GM12874 (cell line): Measurements from ENCODE around the gene CBX4.

Experiments used
- TF ChIP-seq, protein P1 (sequence below): IDR thresholded peaks from 2 replicates; pipeline ENCODE4 v1.5.1; 2011; ENCODE audit warnings: low read depth, mild to moderate bottlenecking, control low read depth, low read length, moderate library complexity; ENCODE audit not compliant: insufficient read depth

CBX4 gene

DNA sequence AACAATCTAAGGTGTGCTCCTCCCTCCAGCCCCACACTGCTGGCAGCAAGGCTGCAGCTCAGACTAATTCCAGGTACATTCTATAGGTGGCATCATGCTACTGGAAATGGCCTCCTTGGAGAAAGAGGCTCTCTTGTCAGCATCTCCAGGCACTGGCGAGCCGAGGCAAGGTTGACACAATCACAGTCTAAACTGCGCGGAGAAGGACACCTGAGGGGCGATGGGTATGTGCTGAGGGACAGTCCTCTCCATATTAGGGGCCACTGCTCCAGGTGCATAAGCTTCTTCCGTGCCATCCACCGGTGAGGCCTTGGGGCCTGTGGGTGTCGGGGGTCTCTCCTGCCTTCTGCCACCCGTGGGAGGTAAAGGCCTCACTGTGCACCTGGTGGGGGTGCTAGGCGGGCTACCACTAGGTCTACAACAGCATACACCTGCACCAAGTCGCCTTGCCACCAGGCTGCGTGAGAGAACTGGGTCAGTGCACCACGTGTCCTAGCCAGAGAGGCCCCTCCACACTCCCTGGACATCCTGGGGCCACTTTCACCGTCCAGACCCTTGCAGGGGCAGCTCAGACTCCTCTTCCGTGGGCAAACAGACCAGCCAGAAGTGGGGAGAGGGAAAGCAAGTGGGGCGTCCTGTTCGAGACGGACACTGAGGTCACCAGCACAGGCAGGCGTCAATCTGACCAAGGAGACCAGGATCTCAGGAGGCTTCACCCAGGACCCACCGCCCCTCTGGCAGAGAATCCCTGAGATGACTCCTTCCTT is 30.3 kb downstream of the CBX4 start:
- TF ChIP-seq, protein P1, sequence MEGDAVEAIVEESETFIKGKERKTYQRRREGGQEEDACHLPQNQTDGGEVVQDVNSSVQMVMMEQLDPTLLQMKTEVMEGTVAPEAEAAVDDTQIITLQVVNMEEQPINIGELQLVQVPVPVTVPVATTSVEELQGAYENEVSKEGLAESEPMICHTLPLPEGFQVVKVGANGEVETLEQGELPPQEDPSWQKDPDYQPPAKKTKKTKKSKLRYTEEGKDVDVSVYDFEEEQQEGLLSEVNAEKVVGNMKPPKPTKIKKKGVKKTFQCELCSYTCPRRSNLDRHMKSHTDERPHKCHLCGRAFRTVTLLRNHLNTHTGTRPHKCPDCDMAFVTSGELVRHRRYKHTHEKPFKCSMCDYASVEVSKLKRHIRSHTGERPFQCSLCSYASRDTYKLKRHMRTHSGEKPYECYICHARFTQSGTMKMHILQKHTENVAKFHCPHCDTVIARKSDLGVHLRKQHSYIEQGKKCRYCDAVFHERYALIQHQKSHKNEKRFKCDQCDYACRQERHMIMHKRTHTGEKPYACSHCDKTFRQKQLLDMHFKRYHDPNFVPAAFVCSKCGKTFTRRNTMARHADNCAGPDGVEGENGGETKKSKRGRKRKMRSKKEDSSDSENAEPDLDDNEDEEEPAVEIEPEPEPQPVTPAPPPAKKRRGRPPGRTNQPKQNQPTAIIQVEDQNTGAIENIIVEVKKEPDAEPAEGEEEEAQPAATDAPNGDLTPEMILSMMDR = no peak

DNA sequence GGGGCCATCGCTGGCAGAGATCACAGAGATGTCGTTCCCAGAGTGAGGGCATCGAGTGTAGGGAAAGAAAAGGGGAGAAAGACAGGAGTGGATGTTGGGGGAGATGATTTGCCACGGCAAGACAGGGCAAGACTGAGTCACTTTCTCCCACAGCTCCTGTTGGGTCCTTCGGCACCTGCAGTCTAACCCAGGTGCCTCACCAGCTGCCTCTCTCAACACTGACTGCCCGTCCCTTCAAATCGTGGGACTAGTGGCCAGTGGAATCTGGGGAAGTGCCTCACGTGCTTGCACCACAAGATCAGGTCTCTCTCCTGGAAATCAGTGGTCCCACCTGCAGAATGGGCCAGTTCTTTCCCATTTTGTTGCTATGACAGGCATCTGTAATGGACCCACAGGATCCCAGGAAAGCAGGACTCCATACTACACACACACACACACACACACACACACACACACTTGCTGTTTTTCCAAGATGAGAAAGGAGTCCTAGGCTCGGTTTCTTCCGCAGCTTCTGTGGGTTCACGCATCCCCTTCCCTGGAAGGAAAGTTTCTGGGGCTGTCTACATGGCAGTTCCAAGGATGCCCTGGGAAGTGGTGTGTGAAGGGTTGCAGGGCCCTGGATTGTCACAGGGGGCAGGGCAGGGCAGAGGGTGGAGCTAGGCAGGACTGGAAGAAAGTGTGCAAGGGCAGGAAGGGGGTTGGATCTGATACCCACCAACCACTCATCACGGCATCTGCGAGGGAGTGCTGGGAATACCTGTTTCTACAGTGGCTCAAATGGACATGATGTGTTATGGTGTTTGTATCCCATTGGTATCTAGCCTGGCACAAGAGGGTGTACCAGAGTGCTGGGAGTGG is 32.1 kb downstream of the CBX4 start:
- TF ChIP-seq, protein P1 = no peak

DNA sequence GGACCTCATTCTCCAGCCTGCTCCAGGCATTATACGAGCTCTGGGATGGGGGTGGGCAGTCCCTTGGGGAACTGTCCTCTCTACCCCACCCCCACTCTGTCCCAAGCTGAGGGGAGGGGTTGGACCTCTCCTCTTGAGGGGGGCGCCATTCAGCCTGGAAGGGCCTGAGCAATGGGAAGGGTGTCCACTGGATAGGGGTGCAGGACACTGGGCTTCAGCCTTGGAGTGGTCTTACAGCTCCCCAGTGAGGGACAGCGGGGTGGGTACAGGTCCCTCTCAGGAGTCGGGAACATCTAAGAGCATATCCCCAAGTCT is 32.8 kb downstream of the CBX4 start:
- TF ChIP-seq, protein P1 = no peak

DNA sequence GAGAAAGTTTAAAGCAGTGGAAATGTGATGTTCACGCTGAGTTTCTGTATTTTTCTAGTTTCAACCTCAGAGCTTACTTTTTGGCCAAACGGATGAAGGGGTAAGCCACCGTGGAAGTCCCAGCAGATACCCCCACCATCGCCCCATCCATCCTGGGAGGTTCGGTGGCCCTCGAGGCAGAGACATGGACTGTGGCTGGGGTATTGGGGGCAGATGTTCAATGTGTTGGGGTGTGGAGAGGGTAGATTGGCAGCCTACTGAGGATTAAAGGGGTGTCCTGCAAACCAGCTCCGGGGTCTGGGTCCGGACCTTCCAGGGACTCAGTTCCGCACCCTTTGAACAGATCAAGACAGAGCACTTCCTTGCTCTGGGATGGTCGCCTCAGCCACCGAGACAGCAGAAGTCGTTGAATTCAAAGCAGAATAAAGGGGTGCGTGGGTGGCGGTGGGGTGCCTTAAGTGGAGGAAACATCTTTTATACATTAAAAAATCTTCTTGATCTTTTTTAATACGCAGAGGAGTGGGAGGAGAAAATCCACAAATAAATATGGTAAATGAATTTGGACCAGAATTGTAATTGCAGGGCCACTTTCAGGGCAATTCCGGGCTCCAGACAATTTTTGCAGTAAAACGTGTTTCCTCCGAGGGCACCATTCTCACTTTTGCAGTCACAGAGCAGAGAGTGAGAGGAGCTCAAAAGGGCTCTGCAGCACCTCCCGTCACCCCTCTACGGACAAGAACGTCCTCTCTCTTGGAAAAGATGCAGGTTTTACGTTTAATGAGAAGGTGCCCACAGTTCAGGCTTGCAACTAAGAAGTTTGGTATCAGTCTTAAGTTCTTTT is 34.2 kb downstream of the CBX4 start:
- TF ChIP-seq, protein P1 = no peak

DNA sequence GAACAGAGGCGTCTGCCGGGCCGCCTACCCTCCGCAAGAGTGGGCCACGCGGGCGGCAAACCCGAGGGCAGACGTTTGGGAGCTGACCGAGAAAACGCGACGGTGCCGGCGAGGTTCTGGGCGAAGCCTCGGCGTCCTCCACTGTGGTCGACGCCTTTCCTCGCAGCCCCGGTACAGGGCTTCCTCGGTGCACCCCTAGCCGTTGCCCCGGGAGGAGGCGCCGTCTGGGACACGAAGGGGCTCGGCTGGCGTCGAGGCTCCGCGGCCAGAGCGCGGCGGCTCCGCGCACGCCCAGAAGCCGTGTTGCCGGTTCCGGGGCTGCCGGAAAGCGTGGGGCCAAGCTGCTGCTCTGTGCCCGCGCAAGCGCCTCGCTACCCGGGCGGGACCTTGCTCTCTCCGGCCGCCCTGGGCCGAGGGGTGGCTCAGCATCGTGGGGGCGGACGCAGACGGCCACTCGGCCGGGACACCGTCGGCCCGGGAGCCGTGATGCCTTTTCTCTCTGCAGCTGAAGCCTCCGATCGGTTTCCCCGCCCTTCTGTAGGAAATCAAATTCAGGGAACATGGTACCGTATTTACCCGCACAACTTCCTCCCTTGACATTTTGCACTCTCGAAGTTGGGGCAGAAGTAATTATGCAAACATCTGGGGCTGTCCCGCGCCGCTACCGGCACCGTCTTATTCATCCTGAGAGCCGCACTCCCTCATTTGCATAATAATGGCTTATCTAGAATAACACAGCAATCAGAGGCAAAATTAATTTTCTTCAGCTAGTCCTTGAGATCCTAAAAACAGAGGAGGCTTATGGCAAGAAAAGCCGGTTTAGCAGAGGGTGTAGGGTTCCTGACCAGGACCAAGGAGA is 35.0 kb downstream of the CBX4 start:
- TF ChIP-seq, protein P1 = no peak

DNA sequence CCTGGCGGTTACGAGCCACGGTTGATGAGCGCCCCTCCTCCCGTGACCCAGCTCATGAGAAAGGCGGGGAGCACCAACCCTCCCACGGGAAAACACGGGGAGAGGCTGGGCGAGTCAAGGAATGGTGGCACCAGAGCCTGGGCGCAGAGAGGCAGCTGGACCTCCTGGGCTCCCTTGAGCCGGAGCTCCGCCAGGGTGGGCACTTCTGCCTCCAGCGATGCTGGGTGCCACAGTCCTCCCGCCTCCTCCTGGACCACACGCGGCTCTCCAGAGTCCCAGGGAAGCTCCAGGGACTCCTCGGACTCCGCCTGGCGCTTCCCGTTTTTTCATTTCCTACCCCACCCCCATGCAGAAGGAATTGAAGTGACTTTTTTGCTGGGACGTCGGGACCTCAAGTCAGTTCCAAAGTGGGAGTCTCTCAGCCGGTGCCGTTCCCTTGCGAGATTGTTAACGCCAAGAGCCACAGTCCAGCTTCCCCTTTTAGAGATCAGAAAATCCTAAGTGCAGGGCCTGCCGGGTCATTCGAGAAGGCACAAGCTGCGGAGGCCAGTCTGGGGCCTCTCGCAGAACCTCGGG is 35.7 kb downstream of the CBX4 start:
- TF ChIP-seq, protein P1 = no peak
